ENCODE data around the gene RLF.

Gene RLF, protein sequence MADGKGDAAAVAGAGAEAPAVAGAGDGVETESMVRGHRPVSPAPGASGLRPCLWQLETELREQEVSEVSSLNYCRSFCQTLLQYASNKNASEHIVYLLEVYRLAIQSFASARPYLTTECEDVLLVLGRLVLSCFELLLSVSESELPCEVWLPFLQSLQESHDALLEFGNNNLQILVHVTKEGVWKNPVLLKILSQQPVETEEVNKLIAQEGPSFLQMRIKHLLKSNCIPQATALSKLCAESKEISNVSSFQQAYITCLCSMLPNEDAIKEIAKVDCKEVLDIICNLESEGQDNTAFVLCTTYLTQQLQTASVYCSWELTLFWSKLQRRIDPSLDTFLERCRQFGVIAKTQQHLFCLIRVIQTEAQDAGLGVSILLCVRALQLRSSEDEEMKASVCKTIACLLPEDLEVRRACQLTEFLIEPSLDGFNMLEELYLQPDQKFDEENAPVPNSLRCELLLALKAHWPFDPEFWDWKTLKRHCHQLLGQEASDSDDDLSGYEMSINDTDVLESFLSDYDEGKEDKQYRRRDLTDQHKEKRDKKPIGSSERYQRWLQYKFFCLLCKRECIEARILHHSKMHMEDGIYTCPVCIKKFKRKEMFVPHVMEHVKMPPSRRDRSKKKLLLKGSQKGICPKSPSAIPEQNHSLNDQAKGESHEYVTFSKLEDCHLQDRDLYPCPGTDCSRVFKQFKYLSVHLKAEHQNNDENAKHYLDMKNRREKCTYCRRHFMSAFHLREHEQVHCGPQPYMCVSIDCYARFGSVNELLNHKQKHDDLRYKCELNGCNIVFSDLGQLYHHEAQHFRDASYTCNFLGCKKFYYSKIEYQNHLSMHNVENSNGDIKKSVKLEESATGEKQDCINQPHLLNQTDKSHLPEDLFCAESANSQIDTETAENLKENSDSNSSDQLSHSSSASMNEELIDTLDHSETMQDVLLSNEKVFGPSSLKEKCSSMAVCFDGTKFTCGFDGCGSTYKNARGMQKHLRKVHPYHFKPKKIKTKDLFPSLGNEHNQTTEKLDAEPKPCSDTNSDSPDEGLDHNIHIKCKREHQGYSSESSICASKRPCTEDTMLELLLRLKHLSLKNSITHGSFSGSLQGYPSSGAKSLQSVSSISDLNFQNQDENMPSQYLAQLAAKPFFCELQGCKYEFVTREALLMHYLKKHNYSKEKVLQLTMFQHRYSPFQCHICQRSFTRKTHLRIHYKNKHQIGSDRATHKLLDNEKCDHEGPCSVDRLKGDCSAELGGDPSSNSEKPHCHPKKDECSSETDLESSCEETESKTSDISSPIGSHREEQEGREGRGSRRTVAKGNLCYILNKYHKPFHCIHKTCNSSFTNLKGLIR (N-terminal part only)

DNA sequence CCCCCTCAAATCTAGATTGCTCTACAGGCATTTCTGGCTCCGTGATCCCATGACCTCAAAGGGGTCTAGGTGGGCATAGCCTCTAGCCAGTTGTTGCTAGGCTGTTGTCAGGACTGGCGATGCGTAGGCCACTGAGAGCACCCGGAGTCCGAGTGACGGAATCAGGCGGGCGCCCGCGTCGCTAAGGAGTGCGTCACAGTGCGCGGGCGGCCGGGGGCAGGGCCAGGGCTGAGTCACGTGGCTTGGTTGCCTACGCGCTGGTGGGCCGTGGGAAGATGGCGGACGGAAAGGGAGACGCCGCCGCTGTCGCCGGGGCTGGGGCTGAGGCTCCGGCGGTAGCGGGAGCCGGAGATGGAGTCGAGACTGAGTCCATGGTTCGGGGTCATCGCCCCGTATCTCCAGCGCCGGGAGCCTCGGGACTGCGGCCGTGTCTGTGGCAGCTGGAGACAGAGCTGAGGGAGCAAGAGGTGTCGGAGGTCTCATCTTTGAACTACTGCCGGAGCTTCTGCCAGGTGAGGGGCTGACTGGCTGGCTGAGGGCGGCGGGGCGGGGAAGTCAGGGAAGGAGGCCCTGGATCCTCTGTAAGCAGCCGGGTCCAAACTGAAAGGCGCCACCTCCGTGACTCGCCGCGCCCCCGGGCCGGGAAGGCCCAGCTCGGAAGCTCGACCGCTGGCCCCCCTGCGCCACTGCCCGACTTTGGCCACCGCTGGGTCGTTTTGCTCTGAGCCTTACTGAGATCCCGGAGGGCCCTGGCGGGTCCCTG, at the start of gene RLF:
Gene RLF (plus strand): TSS at position 263 of the 763 bp plus-strand sequence. CDS start 13 bp downstream, at position 276.
- Histone ChIP-seq H3K36me3 (no peaks in the 10 kb centered on the region), H3K27ac (peak within 1 kb of the TSS; percentile 89), H3K27me3 (no peaks in the 10 kb centered on the region), H3K4me3 (ENCODE audit: low read depth in 1 of 2, low read length in 1 of 2) (peak within 1 kb of the TSS; percentile 87 to 92), H3K9me3 (no peaks in the 10 kb centered on the region), H3K4me1 (ENCODE audit: control insufficient read depth in 1 of 2, insufficient read depth in 1 of 2, low read depth in 1 of 2, low read length in 1 of 2) (peaks cover 35 to 45% of the 10 kb centered on the region in 2 experiments)
- TF ChIP-seq, protein P1, sequence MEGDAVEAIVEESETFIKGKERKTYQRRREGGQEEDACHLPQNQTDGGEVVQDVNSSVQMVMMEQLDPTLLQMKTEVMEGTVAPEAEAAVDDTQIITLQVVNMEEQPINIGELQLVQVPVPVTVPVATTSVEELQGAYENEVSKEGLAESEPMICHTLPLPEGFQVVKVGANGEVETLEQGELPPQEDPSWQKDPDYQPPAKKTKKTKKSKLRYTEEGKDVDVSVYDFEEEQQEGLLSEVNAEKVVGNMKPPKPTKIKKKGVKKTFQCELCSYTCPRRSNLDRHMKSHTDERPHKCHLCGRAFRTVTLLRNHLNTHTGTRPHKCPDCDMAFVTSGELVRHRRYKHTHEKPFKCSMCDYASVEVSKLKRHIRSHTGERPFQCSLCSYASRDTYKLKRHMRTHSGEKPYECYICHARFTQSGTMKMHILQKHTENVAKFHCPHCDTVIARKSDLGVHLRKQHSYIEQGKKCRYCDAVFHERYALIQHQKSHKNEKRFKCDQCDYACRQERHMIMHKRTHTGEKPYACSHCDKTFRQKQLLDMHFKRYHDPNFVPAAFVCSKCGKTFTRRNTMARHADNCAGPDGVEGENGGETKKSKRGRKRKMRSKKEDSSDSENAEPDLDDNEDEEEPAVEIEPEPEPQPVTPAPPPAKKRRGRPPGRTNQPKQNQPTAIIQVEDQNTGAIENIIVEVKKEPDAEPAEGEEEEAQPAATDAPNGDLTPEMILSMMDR (IDR thresholded peaks at IDR 0.05): peak; percentile 37

DNA sequence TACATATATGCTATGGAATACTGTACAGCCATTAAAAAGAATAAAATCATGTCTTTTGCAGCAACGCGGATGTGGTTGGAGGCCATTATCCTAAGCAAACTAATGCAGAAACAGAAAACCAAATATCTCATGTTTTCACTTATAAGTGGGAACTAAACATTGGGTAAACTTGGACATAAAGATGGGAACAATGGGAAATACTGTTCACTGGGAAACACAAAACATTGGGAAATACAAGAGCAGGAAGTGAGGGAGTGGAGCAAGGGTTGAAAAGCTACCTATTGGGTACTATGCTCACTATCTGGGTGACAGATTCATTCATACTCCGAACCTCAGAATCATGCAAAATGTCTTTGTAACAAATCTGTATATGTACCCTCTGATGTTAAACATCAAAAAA, 46.8 kb upstream of the RLF start:
- Histone ChIP-seq H3K36me3 (no peaks in the 10 kb centered on the region), H3K9me3 (peaks cover 5% of the 10 kb centered on the region), H3K4me1 (ENCODE audit: control insufficient read depth in 1 of 2, insufficient read depth in 1 of 2, low read depth in 1 of 2, low read length in 1 of 2) (no peaks in the 10 kb centered on the region), H3K4me3 (ENCODE audit: low read depth in 1 of 2, low read length in 1 of 2) (no peak overlapping the region), H3K27ac (no peak overlapping the region), H3K27me3 (peaks cover 5% of the 10 kb centered on the region)
- TF ChIP-seq, protein P1 (IDR thresholded peaks at IDR 0.05): no peak

DNA sequence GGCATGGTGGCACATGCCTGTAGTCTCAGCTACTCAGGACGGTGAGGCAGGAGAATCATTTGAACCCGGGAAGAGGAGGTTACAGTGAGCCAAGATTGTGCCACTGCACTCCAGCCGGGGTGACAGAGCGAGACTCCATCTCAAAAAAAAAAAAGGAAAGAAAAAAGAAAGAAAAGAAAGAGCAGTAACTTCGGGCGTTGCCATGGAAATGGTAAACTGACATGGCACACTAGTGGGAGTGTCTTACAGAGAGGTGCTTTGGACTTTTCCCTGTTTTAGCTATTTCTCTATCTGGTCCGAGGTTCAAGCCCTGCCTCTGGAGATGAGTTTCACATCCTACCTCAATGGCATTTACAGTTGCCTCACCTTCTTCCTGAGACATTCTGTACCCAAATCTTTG, 41.1 kb upstream of the RLF start:
- Histone ChIP-seq H3K36me3 (no peaks in the 10 kb centered on the region), H3K27me3 (peaks cover 15% of the 10 kb centered on the region), H3K27ac (no peak overlapping the region), H3K9me3 (no peaks in the 10 kb centered on the region), H3K4me1 (ENCODE audit: control insufficient read depth in 1 of 2, insufficient read depth in 1 of 2, low read depth in 1 of 2, low read length in 1 of 2) (no peaks in the 10 kb centered on the region), H3K4me3 (ENCODE audit: low read depth in 1 of 2, low read length in 1 of 2) (no peak overlapping the region)
- TF ChIP-seq, protein P1 (IDR thresholded peaks at IDR 0.05): no peak

DNA sequence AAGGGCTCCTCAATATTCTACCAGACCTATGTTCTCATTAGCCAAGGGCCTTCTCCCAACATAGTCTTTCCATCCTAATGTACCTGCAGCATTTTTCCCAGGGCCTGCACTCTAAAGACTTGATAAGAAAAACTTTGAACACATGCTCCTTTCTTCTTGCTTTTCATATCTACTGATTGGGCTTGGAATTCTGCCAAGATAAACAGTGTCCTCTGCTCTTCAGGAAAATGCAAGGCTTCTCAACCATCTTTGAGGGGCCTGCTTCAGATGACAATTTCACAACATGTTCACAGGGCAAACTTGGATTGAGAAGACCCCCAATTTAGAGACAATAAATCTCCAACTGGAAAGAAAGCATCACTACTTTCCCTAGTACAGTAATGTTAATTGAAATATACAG, 38.3 kb upstream of the RLF start:
- Histone ChIP-seq H3K27ac (no peak overlapping the region), H3K9me3 (no peaks in the 10 kb centered on the region), H3K27me3 (peaks cover 10% of the 10 kb centered on the region), H3K4me3 (ENCODE audit: low read depth in 1 of 2, low read length in 1 of 2) (no peak overlapping the region), H3K36me3 (no peaks in the 10 kb centered on the region), H3K4me1 (ENCODE audit: control insufficient read depth in 1 of 2, insufficient read depth in 1 of 2, low read depth in 1 of 2, low read length in 1 of 2) (no peaks in the 10 kb centered on the region)
- TF ChIP-seq, protein P1 (IDR thresholded peaks at IDR 0.05): no peak
